WTC11 (cell line): ENCODE results near the gene SLC12A8. TPM values are rescaled to one million over a fixed set of nuclear protein-coding genes. Genes with fewer than 3 reads are reported as not detected.

Experiments used
- ATAC-seq: fragments of 200-7000 bp; cut with Tn5 transposase; 2 replicates; pipeline ENCODE4 v1.10.0; 2021; ENCODE audit warnings: mild to moderate bottlenecking, moderate library complexity
- CTCF ChIA-PET: fragments of 300-600 bp; sonication (Branson Sonifier 250); formaldehyde crosslinking; loops from one replicate; lab custom pipeline; 2021; ENCODE audit warnings: antibody characterized with exemption; lab: Charles Lee
- POLR2A ChIA-PET: fragments of 350-600 bp; sonication (Branson Sonifier 250); formaldehyde crosslinking; loops from one replicate; lab custom pipeline; 2021; ENCODE audit warnings: antibody characterized with exemption; lab: Charles Lee
- DNase-seq: peaks from one replicate; pipeline ENCODE4 v3.0.0; 2021; ENCODE audit warnings: low spot score
- H3K27ac Mint-ChIP-seq: 2 replicates; pipeline ENCODE4 v1.8.0; 2021; ENCODE audit warnings: mixed read lengths
- H3K27me3 Mint-ChIP-seq: 2 replicates; pipeline ENCODE4 v1.8.0; 2021; ENCODE audit warnings: low read depth, mild to moderate bottlenecking, moderate library complexity, mixed read lengths
- H3K36me3 Mint-ChIP-seq: 2 replicates; pipeline ENCODE4 v1.8.0; 2021; ENCODE audit warnings: mixed read lengths
- H3K4me1 Mint-ChIP-seq: 2 replicates; pipeline ENCODE4 v1.8.0; 2022; ENCODE audit warnings: mixed read lengths
- H3K4me3 Mint-ChIP-seq: 2 replicates; pipeline ENCODE4 v1.8.0; 2021; ENCODE audit warnings: mild to moderate bottlenecking, moderate library complexity, mixed read lengths
- H3K9me3 Mint-ChIP-seq: 2 replicates; pipeline ENCODE4 v1.8.0; 2021; ENCODE audit warnings: mixed read lengths
- CBFB ChIP-seq: sonication (generic); formaldehyde crosslinking; IDR thresholded peaks from 2 replicates; pipeline ENCODE4 v1.8.1; 2022; ENCODE audit warnings: mild to moderate bottlenecking, low read depth, missing genetic modification reagents
- ESRRA ChIP-seq: sonication (generic); formaldehyde crosslinking; IDR thresholded peaks from 2 replicates; pipeline ENCODE4 v1.8.1; 2022; ENCODE audit warnings: mild to moderate bottlenecking, missing genetic modification reagents, borderline replicate concordance
- JUN ChIP-seq: sonication (generic); formaldehyde crosslinking; IDR thresholded peaks from 2 replicates; pipeline ENCODE4 v1.8.0; 2023; ENCODE audit warnings: mild to moderate bottlenecking, missing genetic modification reagents
- MXD4 ChIP-seq: fragments of 250-450 bp; sonication (Bioruptor Pico); IDR thresholded peaks from 2 replicates; pipeline ENCODE4 v1.8.0; 2021; ENCODE audit warnings: mild to moderate bottlenecking, moderate library complexity, borderline replicate concordance
- NFATC4 ChIP-seq: fragments of 250-450 bp; sonication (Bioruptor Pico); IDR thresholded peaks from 2 replicates; pipeline ENCODE4 v1.9.0; 2021; ENCODE audit warnings: mild to moderate bottlenecking
- NR1H2 ChIP-seq: sonication (generic); formaldehyde crosslinking; IDR thresholded peaks from 2 replicates; pipeline ENCODE4 v1.9.0; 2021; ENCODE audit warnings: mild to moderate bottlenecking, moderate library complexity, missing genetic modification reagents
- NR2C2 ChIP-seq: sonication (generic); formaldehyde crosslinking; IDR thresholded peaks from 2 replicates; pipeline ENCODE4 v1.8.0; 2022; ENCODE audit warnings: mild to moderate bottlenecking, missing genetic modification reagents
- NR3C1 ChIP-seq: sonication (generic); formaldehyde crosslinking; conservative IDR thresholded peaks from 2 replicates; pipeline ENCODE4 v1.8.1; 2023; ENCODE audit warnings: low read depth, mild to moderate bottlenecking, missing genetic modification reagents
- SMAD4 ChIP-seq: sonication (generic); formaldehyde crosslinking; IDR thresholded peaks from 2 replicates; pipeline ENCODE4 v1.8.0; 2022; ENCODE audit warnings: mild to moderate bottlenecking, missing genetic modification reagents
- TCF7 ChIP-seq: sonication (generic); formaldehyde crosslinking; IDR thresholded peaks from 2 replicates; pipeline ENCODE4 v1.8.0; 2022; ENCODE audit warnings: mild to moderate bottlenecking, low read depth, missing genetic modification reagents, moderate library complexity
- ZNF121 ChIP-seq: sonication (generic); formaldehyde crosslinking; IDR thresholded peaks from 2 replicates; pipeline ENCODE4 v1.8.0; 2023; ENCODE audit warnings: missing genetic modification reagents
- ZNF138 ChIP-seq: sonication (generic); formaldehyde crosslinking; conservative IDR thresholded peaks from 2 replicates; pipeline ENCODE4 v1.8.1; 2022; ENCODE audit warnings: mild to moderate bottlenecking, moderate library complexity, missing genetic modification reagents
- ZNF219 ChIP-seq: sonication (generic); formaldehyde crosslinking; IDR thresholded peaks from 2 replicates; pipeline ENCODE4 v1.8.0; 2023; ENCODE audit warnings: missing genetic modification reagents, mild to moderate bottlenecking, borderline replicate concordance
- total RNA-seq: library from RNA; stranded (reverse); gene quantifications from 3 replicates; pipeline ENCODE4 v1.2.3, GENCODE V29; 2021
- TF ChIP-seq, protein P1 (sequence below): sonication (generic); formaldehyde crosslinking; IDR thresholded peaks from 2 replicates; pipeline ENCODE4 v1.8.1; 2023; ENCODE audit warnings: mild to moderate bottlenecking, missing genetic modification reagents
- TF ChIP-seq, protein P2 (sequence below): sonication (generic); formaldehyde crosslinking; IDR thresholded peaks from 2 replicates; pipeline ENCODE4 v1.8.1; 2022; ENCODE audit warnings: low read depth, missing genetic modification reagents, borderline replicate concordance
- TF ChIP-seq, protein P3 (sequence below): fragments of 250-450 bp; sonication (Bioruptor Pico); IDR thresholded peaks from 2 replicates; pipeline ENCODE4 v1.9.0; 2021; ENCODE audit warnings: mild to moderate bottlenecking
- TF ChIP-seq, protein P4 (sequence below): sonication (generic); formaldehyde crosslinking; IDR thresholded peaks from 2 replicates; pipeline ENCODE4 v1.8.1; 2023; ENCODE audit warnings: mild to moderate bottlenecking, moderate library complexity, missing genetic modification reagents
- TF ChIP-seq, protein P5 (sequence below): fragments of 200-600 bp; IDR thresholded peaks from 2 replicates; pipeline ENCODE4 v1.8.0; 2022; ENCODE audit warnings: antibody characterized with exemption
- TF ChIP-seq, protein P6 (sequence below): sonication (generic); formaldehyde crosslinking; IDR thresholded peaks from 2 replicates; pipeline ENCODE4 v1.8.0; 2023; ENCODE audit warnings: missing genetic modification reagents

The SLC12A8 gene
- total RNA-seq, 1 experiment from 2014 or later: 9.1 TPM

DNA sequence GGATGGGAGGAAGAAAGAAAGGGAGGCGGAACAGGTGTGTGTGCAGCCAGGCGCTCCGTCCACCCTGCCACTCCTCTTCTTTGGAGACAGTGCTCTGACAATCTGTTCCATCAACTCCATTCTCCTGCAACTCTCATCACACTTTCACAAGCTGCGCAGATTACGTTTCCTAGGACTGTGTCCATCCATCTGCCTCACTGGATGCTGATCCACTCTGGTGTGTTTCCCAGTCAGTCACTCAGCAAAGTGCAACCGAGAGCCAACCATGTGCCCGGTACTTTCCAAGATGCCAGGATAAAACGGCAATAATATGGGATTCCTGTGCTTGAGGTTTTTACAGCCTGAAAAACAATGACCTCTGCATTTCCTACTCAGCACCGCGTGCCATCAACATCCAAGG, 59.6 kb downstream of the SLC12A8 start (continued):
- TF ChIP-seq, protein P1, sequence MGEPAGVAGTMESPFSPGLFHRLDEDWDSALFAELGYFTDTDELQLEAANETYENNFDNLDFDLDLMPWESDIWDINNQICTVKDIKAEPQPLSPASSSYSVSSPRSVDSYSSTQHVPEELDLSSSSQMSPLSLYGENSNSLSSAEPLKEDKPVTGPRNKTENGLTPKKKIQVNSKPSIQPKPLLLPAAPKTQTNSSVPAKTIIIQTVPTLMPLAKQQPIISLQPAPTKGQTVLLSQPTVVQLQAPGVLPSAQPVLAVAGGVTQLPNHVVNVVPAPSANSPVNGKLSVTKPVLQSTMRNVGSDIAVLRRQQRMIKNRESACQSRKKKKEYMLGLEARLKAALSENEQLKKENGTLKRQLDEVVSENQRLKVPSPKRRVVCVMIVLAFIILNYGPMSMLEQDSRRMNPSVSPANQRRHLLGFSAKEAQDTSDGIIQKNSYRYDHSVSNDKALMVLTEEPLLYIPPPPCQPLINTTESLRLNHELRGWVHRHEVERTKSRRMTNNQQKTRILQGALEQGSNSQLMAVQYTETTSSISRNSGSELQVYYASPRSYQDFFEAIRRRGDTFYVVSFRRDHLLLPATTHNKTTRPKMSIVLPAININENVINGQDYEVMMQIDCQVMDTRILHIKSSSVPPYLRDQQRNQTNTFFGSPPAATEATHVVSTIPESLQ (CRISPR knock-in tag): no peak
- TF ChIP-seq, protein P2, sequence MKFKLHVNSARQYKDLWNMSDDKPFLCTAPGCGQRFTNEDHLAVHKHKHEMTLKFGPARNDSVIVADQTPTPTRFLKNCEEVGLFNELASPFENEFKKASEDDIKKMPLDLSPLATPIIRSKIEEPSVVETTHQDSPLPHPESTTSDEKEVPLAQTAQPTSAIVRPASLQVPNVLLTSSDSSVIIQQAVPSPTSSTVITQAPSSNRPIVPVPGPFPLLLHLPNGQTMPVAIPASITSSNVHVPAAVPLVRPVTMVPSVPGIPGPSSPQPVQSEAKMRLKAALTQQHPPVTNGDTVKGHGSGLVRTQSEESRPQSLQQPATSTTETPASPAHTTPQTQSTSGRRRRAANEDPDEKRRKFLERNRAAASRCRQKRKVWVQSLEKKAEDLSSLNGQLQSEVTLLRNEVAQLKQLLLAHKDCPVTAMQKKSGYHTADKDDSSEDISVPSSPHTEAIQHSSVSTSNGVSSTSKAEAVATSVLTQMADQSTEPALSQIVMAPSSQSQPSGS: no peak

DNA sequence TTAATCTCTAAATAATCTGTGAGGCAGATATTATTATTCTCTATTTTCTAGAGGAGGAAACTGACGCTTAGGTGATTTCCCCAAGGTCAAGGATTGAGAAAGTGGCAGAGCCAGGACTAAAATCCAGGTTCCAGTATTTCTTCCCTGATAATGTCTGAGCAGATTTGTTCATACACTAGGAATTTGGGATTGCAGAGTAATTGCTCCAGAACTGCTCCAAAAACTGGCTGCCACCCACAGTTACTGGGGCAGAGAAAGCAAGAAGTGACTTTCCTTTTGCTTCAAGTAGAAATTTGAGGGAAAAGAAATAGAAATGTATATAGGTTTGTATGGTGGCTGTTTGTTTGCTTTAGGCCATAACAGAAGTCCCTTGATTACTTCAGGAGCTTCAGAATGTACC, 60.6 kb downstream of the SLC12A8 start:
- no peaks in the 10 kb centered on the region; the same call in 1 of the 2 replicates for H3K9me3 Mint-ChIP-seq
- no peak overlapping the region for H3K27ac Mint-ChIP-seq
- no peaks in the 10 kb centered on the region; the same call in 1 of the 2 replicates for H3K27me3 Mint-ChIP-seq
- CTCF ChIA-PET: interaction anchor here (2.2 kb wide), 1 partner anchor 13 kb away, joined by 19 read pairs; no protein-coding TSS in a partner anchor
- DNase-seq: no peak
- POLR2A ChIA-PET: no interaction called here
- H3K4me1 Mint-ChIP-seq: peaks cover 46% of the 10 kb centered on the region
- H3K4me3 Mint-ChIP-seq: no peak overlapping the region
- no peaks in the 10 kb centered on the region for H3K36me3 Mint-ChIP-seq
- TF ChIP-seq SMAD4 (CRISPR knock-in tag): no peak
- no peak for TF ChIP-seq ZNF219 (CRISPR knock-in tag)
- TF ChIP-seq, protein P3, sequence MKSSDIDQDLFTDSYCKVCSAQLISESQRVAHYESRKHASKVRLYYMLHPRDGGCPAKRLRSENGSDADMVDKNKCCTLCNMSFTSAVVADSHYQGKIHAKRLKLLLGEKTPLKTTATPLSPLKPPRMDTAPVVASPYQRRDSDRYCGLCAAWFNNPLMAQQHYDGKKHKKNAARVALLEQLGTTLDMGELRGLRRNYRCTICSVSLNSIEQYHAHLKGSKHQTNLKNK (CRISPR knock-in tag): no peak
- TF ChIP-seq ESRRA (CRISPR knock-in tag): no peak
- TF ChIP-seq, protein P4, sequence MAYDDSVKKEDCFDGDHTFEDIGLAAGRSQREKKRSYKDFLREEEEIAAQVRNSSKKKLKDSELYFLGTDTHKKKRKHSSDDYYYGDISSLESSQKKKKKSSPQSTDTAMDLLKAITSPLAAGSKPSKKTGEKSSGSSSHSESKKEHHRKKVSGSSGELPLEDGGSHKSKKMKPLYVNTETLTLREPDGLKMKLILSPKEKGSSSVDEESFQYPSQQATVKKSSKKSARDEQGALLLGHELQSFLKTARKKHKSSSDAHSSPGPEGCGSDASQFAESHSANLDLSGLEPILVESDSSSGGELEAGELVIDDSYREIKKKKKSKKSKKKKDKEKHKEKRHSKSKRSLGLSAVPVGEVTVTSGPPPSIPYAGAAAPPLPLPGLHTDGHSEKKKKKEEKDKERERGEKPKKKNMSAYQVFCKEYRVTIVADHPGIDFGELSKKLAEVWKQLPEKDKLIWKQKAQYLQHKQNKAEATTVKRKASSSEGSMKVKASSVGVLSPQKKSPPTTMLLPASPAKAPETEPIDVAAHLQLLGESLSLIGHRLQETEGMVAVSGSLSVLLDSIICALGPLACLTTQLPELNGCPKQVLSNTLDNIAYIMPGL: no peak
- TF ChIP-seq NR2C2 (CRISPR knock-in tag): no peak
- no peak for TF ChIP-seq CBFB (CRISPR knock-in tag)
- no peak for TF ChIP-seq NR1H2
- no peak for TF ChIP-seq ZNF121
- TF ChIP-seq MXD4 (CRISPR knock-in tag): no peak
- TF ChIP-seq ZNF138: no peak
- no peak for TF ChIP-seq NR3C1 (CRISPR knock-in tag)
- TF ChIP-seq, protein P5, sequence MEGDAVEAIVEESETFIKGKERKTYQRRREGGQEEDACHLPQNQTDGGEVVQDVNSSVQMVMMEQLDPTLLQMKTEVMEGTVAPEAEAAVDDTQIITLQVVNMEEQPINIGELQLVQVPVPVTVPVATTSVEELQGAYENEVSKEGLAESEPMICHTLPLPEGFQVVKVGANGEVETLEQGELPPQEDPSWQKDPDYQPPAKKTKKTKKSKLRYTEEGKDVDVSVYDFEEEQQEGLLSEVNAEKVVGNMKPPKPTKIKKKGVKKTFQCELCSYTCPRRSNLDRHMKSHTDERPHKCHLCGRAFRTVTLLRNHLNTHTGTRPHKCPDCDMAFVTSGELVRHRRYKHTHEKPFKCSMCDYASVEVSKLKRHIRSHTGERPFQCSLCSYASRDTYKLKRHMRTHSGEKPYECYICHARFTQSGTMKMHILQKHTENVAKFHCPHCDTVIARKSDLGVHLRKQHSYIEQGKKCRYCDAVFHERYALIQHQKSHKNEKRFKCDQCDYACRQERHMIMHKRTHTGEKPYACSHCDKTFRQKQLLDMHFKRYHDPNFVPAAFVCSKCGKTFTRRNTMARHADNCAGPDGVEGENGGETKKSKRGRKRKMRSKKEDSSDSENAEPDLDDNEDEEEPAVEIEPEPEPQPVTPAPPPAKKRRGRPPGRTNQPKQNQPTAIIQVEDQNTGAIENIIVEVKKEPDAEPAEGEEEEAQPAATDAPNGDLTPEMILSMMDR: no peak
- no peak for TF ChIP-seq JUN (CRISPR knock-in tag)
- TF ChIP-seq, protein P6, sequence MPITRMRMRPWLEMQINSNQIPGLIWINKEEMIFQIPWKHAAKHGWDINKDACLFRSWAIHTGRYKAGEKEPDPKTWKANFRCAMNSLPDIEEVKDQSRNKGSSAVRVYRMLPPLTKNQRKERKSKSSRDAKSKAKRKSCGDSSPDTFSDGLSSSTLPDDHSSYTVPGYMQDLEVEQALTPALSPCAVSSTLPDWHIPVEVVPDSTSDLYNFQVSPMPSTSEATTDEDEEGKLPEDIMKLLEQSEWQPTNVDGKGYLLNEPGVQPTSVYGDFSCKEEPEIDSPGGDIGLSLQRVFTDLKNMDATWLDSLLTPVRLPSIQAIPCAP (CRISPR knock-in tag): no peak
- no peak for TF ChIP-seq NFATC4 (CRISPR knock-in tag)
- TF ChIP-seq TCF7 (CRISPR knock-in tag): no peak
- no peak for ATAC-seq
